ENCODE measurements around the gene TMEM184B.

TMEM184B gene

DNA sequence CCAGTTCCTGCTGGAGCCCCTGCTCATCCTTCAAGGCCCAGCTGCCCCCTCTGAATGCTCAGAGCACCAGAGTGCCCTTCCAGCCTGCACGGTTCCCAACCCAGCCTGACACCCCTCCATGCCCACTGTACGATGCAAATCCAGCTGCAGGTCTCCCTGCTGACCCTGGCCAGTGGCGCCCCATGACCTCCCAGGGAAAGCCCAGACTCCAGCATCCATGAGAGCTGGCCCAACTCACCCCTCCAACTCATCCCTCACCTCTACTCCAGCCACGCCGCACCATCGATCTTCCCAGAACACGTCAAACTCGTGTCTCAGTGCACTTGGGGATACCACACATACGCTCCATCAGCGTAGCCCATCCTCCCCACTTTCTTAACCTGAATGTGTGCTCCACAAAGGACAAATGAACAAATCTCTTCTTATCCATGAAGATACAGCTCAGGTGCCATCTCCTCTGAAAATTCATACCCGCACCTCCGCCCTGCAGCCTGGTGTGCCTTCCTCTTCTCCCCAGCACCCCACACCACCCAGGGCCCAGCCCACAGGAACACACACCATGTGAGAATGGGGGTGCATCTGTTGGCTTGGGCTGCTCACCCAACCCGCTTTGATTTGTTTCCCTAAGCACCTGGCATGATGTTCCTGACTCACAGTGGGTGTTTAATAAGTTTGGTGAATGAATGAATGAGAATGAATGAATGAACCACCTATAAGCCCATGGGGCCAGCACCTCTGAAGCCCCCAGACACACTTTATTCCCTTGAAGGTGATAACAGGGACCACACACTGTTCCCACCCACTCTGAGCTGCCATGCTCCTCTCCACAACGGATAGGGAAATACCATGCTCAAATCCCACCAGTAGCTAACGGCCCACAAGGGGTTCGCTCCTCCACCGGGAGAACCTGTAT lies 97.3 kb downstream of the TMEM184B start:
- no peak for DNase-seq

- no peak for DNase-seq
Measured at GRCh38 chr22:38174626-38175025, 98.2 kb downstream of the TMEM184B start.

GRCh38 chr22:38173641-38173906 lies 99.2 kb downstream of the TMEM184B start:
- DNase-seq, result no peak

DNA sequence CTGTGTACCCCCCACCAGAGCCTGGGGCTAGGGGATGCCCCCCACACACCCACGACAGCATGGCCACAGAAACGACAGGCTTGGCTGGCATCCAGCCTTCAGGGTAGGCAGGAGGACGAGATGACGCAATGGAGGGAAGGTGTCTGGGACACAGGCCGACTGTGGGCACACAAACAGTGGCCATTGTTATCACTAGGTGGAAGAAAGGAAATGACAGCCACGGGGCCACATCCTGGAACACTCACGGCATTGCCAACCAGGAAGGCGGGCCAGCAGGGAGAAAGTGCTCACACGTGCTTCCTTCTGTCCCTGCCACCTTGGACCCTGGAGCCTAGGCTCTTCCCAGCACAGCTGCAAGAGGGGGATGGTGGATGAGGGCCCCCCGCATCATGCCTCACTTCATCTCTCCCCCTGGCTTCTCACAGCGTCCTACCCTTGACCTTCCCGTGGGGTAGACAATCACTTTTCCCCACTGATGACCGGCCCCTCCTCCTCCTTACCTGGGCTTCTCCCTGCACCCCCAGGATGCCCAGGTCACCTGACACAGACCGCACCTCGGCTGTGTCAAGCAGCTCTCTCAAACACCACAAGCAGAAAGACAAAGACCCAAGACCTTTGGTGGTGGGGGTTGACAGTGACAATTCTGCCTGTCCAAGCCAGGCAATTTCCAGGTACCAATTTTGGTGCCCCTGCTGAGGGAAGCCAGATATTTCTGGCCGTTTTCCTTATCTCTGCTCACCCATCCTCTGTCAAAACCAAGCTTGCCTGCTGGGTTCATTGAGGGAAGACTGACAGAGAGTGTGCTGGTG lies 99.8 kb downstream of the TMEM184B start:
- no peak for DNase-seq

GRCh38 chr22:38171927-38172831 lies 100.6 kb downstream of the TMEM184B start:
- DNase-seq, result no peak

DNA sequence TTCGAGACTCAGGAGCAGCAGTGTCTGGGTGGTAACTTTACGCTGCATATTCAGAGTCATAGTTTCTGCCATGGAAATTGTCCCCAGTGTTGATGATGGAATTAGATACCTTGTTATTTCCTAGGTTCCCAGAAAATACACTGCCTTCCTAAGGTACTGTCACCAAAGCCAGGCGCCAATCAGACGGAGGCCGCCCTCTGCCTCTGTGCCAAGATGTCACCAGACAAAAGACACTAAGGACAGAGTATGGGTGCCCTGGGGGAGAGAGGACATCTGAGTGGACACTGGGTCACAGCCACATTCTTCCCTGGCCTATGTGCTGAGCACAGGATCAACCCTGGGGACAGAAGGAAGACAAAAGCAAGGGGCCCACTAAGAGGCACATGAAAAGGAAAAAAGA lies 102.3 kb downstream of the TMEM184B start:
- no peak for DNase-seq

Data from HCEC 1CT (cell line).